DOHH2 (cell line): ENCODE measurements around the gene VPS37B.

Source experiments
- CTCF ChIP-seq: fragments of 200-600 bp; sonication (generic); IDR thresholded peaks from one replicate; pipeline ENCODE4 v1.5.1; 2014; ENCODE audit warnings: antibody characterized with exemption, mild to moderate bottlenecking, low read depth, low read length; ENCODE audit not compliant: poor library complexity, severe bottlenecking
- EZH2phosphoT487 ChIP-seq: fragments of 200-600 bp; sonication (generic); IDR thresholded peaks from 2 replicates; pipeline ENCODE4 v1.6.1; 2017; ENCODE audit warnings: borderline replicate concordance, mild to moderate bottlenecking, antibody characterized with exemption, low read length, moderate library complexity, mixed read lengths

- TF ChIP-seq EZH2phosphoT487 (no peak), CTCF (no peak)
Observed at GRCh38 chr12:122894193-122895121, 1.5 kb downstream of the VPS37B start.
